Type B pancreatic cell (in vitro differentiated cells): ENCODE data around the gene CXCL10. TPM values are rescaled to one million over a fixed set of nuclear protein-coding genes. Genes with fewer than 3 reads are reported as not detected.

Source experiments
- DNase-seq: peaks from one replicate; pipeline ENCODE4 v3.0.0; 2021; ENCODE audit warnings: mixed read lengths; ENCODE audit not compliant: unreplicated experiment; ENCODE audit errors: extremely low spot score
- H3K27ac Mint-ChIP-seq: 2 replicates; pipeline ENCODE4 v1.8.0; 2021; ENCODE audit warnings: mild to moderate bottlenecking, mixed read lengths
- H3K27me3 Mint-ChIP-seq: 2 replicates; pipeline ENCODE4 v1.8.0; 2021; ENCODE audit warnings: mixed read lengths
- H3K36me3 Mint-ChIP-seq: 2 replicates; pipeline ENCODE4 v1.8.0; 2021; ENCODE audit warnings: mixed read lengths
- H3K4me1 Mint-ChIP-seq: one replicate; pipeline ENCODE4 v1.8.0; 2021; ENCODE audit warnings: mixed read lengths; ENCODE audit not compliant: unreplicated experiment
- H3K4me3 Mint-ChIP-seq: 2 replicates; pipeline ENCODE4 v1.8.0; 2021; ENCODE audit warnings: mild to moderate bottlenecking, mixed read lengths
- H3K9me3 Mint-ChIP-seq: 2 replicates; pipeline ENCODE4 v1.8.0; 2021; ENCODE audit warnings: mixed read lengths
- CTCF ChIP-seq: fragments of 200-600 bp; sonication (generic); conservative IDR thresholded peaks from 2 replicates; pipeline ENCODE4 v1.5.0; 2021; ENCODE audit warnings: antibody characterized with exemption, mild to moderate bottlenecking
- total RNA-seq: library from RNA; stranded (reverse); gene quantifications from 2 replicates; pipeline ENCODE4 v1.2.1, GENCODE V29; 2021; ENCODE audit warnings: low replicate concordance

Gene CXCL10
- total RNA-seq, 1 donor from 2014 or later = 0.60 TPM

DNA sequence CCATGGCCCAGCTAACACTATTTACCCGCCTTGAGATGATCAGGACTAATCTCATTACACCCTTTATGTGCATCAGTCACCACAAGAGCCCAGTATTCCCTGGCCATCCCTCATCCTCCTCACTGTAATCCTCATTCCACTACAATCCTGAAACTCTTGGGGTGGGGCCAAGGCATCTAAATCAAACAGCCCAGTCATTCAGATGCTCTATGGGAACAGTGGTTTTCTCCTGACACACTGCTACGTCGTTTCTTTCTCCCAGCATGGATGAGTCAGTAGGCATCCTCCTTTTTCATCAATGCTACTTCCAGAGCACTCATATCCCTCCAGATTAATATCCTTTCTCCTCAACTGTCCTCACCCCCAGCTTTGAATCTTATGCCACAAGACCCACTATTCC, 38.2 kb downstream of the CXCL10 start:
- Mint-ChIP-seq H3K36me3 (peaks cover 38% of the 10 kb centered on the region), H3K27me3 (no peaks in the 10 kb centered on the region), H3K27ac (no peak overlapping the region), H3K4me3 (no peak overlapping the region), H3K4me1 (peaks cover 18% of the 10 kb centered on the region), H3K9me3 (no peaks in the 10 kb centered on the region)
- no peak for TF ChIP-seq CTCF
- DNase-seq = no peak

- Mint-ChIP-seq H3K4me3 (no peak overlapping the region), H3K36me3 (peaks cover 44% of the 10 kb centered on the region), H3K9me3 (peaks cover 5% of the 10 kb centered on the region), H3K27me3 (no peaks in the 10 kb centered on the region), H3K27ac (no peak overlapping the region), H3K4me1 (no peaks in the 10 kb centered on the region)
- no peak for TF ChIP-seq CTCF
- DNase-seq = no peak
These were observed 42.7 kb downstream of the CXCL10 start for GRCh38 chr4:75980576-75980975.

- H3K4me1 Mint-ChIP-seq = no peaks in the 10 kb centered on the region
- H3K27ac Mint-ChIP-seq = no peak overlapping the region
- DNase-seq = no peak
- H3K4me3 Mint-ChIP-seq = no peak overlapping the region
- TF ChIP-seq CTCF = no peak
- peaks cover 44% of the 10 kb centered on the region for H3K36me3 Mint-ChIP-seq
- H3K27me3 Mint-ChIP-seq = no peaks in the 10 kb centered on the region
- peaks cover 5% of the 10 kb centered on the region for H3K9me3 Mint-ChIP-seq
These were observed 47.1 kb downstream of the CXCL10 start for GRCh38 chr4:75976177-75976576.

GRCh38 chr4:75973766-75974165, 49.5 kb downstream of the CXCL10 start:
- Mint-ChIP-seq H3K27ac (no peak overlapping the region), H3K27me3 (no peaks in the 10 kb centered on the region), H3K9me3 (peaks cover 5% of the 10 kb centered on the region), H3K4me3 (no peak overlapping the region), H3K4me1 (no peaks in the 10 kb centered on the region), H3K36me3 (peaks cover 52% of the 10 kb centered on the region)
- TF ChIP-seq CTCF = no peak
- no peak for DNase-seq

Other genes with a start within 250 kb of the CXCL10 start
- not detected in 2 replicates for gene PPEF2, start 121.0 kb downstream of the CXCL10 start, total RNA-seq
- 10.7 and 20.2 TPM in 2 replicates for gene NAAA, start 82.5 kb downstream of the CXCL10 start, total RNA-seq
- 39.2 and 44.8 TPM in 2 replicates for gene SDAD1, start 32.6 kb downstream of the CXCL10 start, total RNA-seq
- not detected in 2 replicates for gene CXCL9, start 16.0 kb downstream of the CXCL10 start, total RNA-seq
- gene CXCL11, start 12.6 kb upstream of the CXCL10 start, total RNA-seq = not detected in 2 replicates
- gene ART3, start 51.2 kb upstream of the CXCL10 start, total RNA-seq = not detected in 2 replicates
- gene NUP54, start 124.9 kb upstream of the CXCL10 start, total RNA-seq = 38.0 and 55.4 TPM in 2 replicates
- 102 and 107 TPM in 2 replicates for gene SCARB2, start 190.3 kb upstream of the CXCL10 start, total RNA-seq
- 3.8 and 5.4 TPM in 2 replicates for gene FAM47E, start 228.2 kb upstream of the CXCL10 start, total RNA-seq